ENCODE data around the gene HEYL. TPM values are rescaled to one million over a fixed set of nuclear protein-coding genes. Genes with fewer than 3 reads are reported as not detected.

The HEYL gene
- total and polyA plus RNA-seq, 9 of the 15 experiments (the other 6 are each of a cell fraction or from before 2014, with no cell fraction given): 0.13 to 0.89 (median 0.25) TPM

- POLR2A ChIA-PET: interaction anchor here (0.6 kb wide), 1 partner anchor 96 kb away, joined by 5 read pairs; no protein-coding TSS in a partner anchor
Observed at GRCh38 chr1:39668111-39668510, 28.7 kb upstream of the HEYL start.

More at GRCh38 chr1:39668111-39668510, 28.7 kb upstream of the HEYL start:
- DNase-seq (ENCODE audit: extremely low read depth in 1 of 4, low spot score in 3 of 4): no peak
- Histone ChIP-seq H3K9me3 (replicated peaks; ENCODE audit: control insufficient read depth, insufficient read depth, low read depth, low read length) (no peaks in the 10 kb centered on the region), H3K9me1 (ENCODE audit: control insufficient read depth, insufficient read depth, low read length) (peaks cover 2% of the 10 kb centered on the region), H3K4me1 (replicated peaks in 1 of 2; ENCODE audit: control insufficient read depth in 2 of 2, insufficient read depth in 2 of 2, low read length in 2 of 2) (peaks cover 0 to 18% of the 10 kb centered on the region in 2 experiments; a peak in 3 of 5 replicates), H3K27me3 (ENCODE audit: control insufficient read depth in 2 of 2, insufficient read depth in 2 of 2, low read length in 2 of 2) (peaks cover 26 to 60% of the 10 kb centered on the region in 2 experiments), H3K4me3 (no peak overlapping the region), H4K20me1 (replicated peaks; ENCODE audit: control insufficient read depth, insufficient read depth, low read length) (0 out of 2 replicates have a peak, but pooled peaks cover 6% of the 10 kb centered on the region), H2AFZ (ENCODE audit: low read depth, low read length) (no peak overlapping the region), H3K9ac (ENCODE audit: insufficient read depth in 1 of 2, low read depth in 2 of 2, low read length in 2 of 2) (0 out of 4 replicates have a peak overlapping the region, but pooled peaks of 1 of the 2 experiments have one; percentile 54), H3K36me3 (ENCODE audit: control insufficient read depth, insufficient read depth, low read length) (no peaks in the 10 kb centered on the region), H3K79me2 (ENCODE audit: control insufficient read depth, insufficient read depth, low read length) (no peaks in the 10 kb centered on the region), H3K4me2 (ENCODE audit: insufficient read depth, low read length) (no peak overlapping the region), H3K27ac (ENCODE audit: extremely low read depth, low read depth, low read length) (no peak overlapping the region)
- TF ChIP-seq POLR2B (IDR thresholded peaks at IDR 0.05; ENCODE audit: low read depth, partially characterized antibody): no peak
- TF ChIP-seq CC2D1A (IDR thresholded peaks at IDR 0.05): no peak
- TF ChIP-seq, protein P1, sequence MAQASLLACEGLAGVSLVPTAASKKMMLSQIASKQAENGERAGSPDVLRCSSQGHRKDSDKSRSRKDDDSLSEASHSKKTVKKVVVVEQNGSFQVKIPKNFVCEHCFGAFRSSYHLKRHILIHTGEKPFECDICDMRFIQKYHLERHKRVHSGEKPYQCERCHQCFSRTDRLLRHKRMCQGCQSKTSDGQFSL (CRISPR knock-in tag; IDR thresholded peaks at IDR 0.05): no peak
- TF ChIP-seq, protein P1 (tag; IDR thresholded peaks at IDR 0.05): no peak
- TF ChIP-seq STAT5A (IDR thresholded peaks at IDR 0.05; ENCODE audit: borderline replicate concordance, low read length): no peak
- TF ChIP-seq SMAD3 (CRISPR knock-in tag; conservative IDR thresholded peaks at IDR 0.05): no peak
- no peak for TF ChIP-seq SRF (CRISPR knock-in tag; IDR thresholded peaks at IDR 0.05)
- TF ChIP-seq ZNF23 (CRISPR knock-in tag; IDR thresholded peaks at IDR 0.05): no peak
- no peak for TF ChIP-seq GTF2F1 (IDR thresholded peaks at IDR 0.05; ENCODE audit: low read depth, low read length)
- TF ChIP-seq ZNF324 (CRISPR knock-in tag; IDR thresholded peaks at IDR 0.05): no peak
- TF ChIP-seq HIVEP1 (CRISPR knock-in tag; IDR thresholded peaks at IDR 0.05): no peak
- TF ChIP-seq NCOA1 (IDR thresholded peaks at IDR 0.05; ENCODE audit: low read depth): no peak
- TF ChIP-seq CEBPB (tag; IDR thresholded peaks at IDR 0.05): no peak
- TF ChIP-seq SPI1 (IDR thresholded peaks at IDR 0.05; ENCODE audit: borderline replicate concordance, low read depth, low read length): no peak
- TF ChIP-seq KDM2B (CRISPR knock-in tag; IDR thresholded peaks at IDR 0.05): no peak
- no peak for TF ChIP-seq HNRNPL (IDR thresholded peaks at IDR 0.05; ENCODE audit: low read depth, low read length)
- no peak for TF ChIP-seq MED1 (CRISPR knock-in tag; IDR thresholded peaks at IDR 0.05; ENCODE audit: borderline replicate concordance)
- TF ChIP-seq CLOCK (CRISPR knock-in tag; IDR thresholded peaks at IDR 0.05; ENCODE audit: borderline replicate concordance): no peak
- WGBS (ENCODE audit: insufficient coverage, low coverage, missing lambda C conversion rate): 6% methylated on average over 3 of the region's 3 CpGs
- no peak for FAIRE-seq
- BruUV-seq (replicated peaks): no TSS peak
- no peak for ATAC-seq
- in situ Hi-C loops (cut with MboI) (no loop called here), intact Hi-C loops (cut with micrococcal nuclease) (no loop called here)
- CTCF ChIA-PET (ENCODE audit: low intra/inter-chr PET ratio): no interaction called here

All from K562 (cell line).